ENCODE measurements around the gene LSM10. TPM values are rescaled to one million over a fixed set of nuclear protein-coding genes. Genes with fewer than 3 reads are reported as not detected.

LSM10 gene
- 7.3 and 11.6 TPM in 2 replicates for total RNA-seq (2014; rRNA removed)
- polyA plus RNA-seq (2012) = 65.6 TPM

GRCh38 chr1:36397378-36398230 is at the start of gene LSM10:
LSM10 (minus strand) TSS chr1:36397908; CDS start chr1:36394129, 3,779 bp downstream.
- peak; percentile 90 for DNase-seq (ENCODE audit: low read depth)

- no peak for DNase-seq (ENCODE audit: low read depth)
Observed at GRCh38 chr1:36447450-36447849, 49.7 kb upstream of the LSM10 start.

- no peak for DNase-seq (ENCODE audit: low read depth)
Observed at GRCh38 chr1:36446746-36447145, 49.0 kb upstream of the LSM10 start.

- DNase-seq (ENCODE audit: low read depth) = peak; percentile 9
Observed at GRCh38 chr1:36446271-36446670, 48.6 kb upstream of the LSM10 start.

GRCh38 chr1:36443297-36443696 is 45.6 kb upstream of the LSM10 start:
- DNase-seq (ENCODE audit: low read depth) = no peak

- DNase-seq (ENCODE audit: low read depth) = no peak
Observed at GRCh38 chr1:36442337-36442736, 44.6 kb upstream of the LSM10 start.

GRCh38 chr1:36440646-36441045 is 42.9 kb upstream of the LSM10 start:
- DNase-seq (ENCODE audit: low read depth) = no peak

- DNase-seq (ENCODE audit: low read depth) = no peak
Observed at GRCh38 chr1:36440044-36440443, 42.3 kb upstream of the LSM10 start.

GRCh38 chr1:36438715-36439114 is 41.0 kb upstream of the LSM10 start:
- no peak for DNase-seq (ENCODE audit: low read depth)

GRCh38 chr1:36436821-36437220 is 39.1 kb upstream of the LSM10 start:
- DNase-seq (ENCODE audit: low read depth) = no peak

GRCh38 chr1:36433102-36433501 is 35.4 kb upstream of the LSM10 start:
- no peak for DNase-seq (ENCODE audit: low read depth)

GRCh38 chr1:36432616-36433015 is 34.9 kb upstream of the LSM10 start:
- DNase-seq (ENCODE audit: low read depth) = no peak

GRCh38 chr1:36425791-36426190 is 28.1 kb upstream of the LSM10 start:
- DNase-seq (ENCODE audit: low read depth) = peak; percentile 11

GRCh38 chr1:36421649-36422048 is 23.9 kb upstream of the LSM10 start:
- no peak for DNase-seq (ENCODE audit: low read depth)

GRCh38 chr1:36420836-36421317 is 23.2 kb upstream of the LSM10 start:
- DNase-seq (ENCODE audit: low read depth) = peak; percentile 72

GRCh38 chr1:36420409-36420808 is 22.7 kb upstream of the LSM10 start:
- no peak for DNase-seq (ENCODE audit: low read depth)

GRCh38 chr1:36419569-36419968 is 21.9 kb upstream of the LSM10 start:
- peak; percentile 40 for DNase-seq (ENCODE audit: low read depth)

GRCh38 chr1:36419140-36419539 is 21.4 kb upstream of the LSM10 start:
- no peak for DNase-seq (ENCODE audit: low read depth)

GRCh38 chr1:36417931-36418330 is 20.2 kb upstream of the LSM10 start:
- DNase-seq (ENCODE audit: low read depth) = no peak

- DNase-seq (ENCODE audit: low read depth) = no peak
Observed at GRCh38 chr1:36415661-36416326, 18.1 kb upstream of the LSM10 start.

- no peak for DNase-seq (ENCODE audit: low read depth)
Observed at GRCh38 chr1:36414384-36414783, 16.7 kb upstream of the LSM10 start.
